GM12878 (cell line): Measurements from ENCODE around the gene RNF31. TPM values are rescaled to one million over a fixed set of nuclear protein-coding genes. Genes with fewer than 3 reads are reported as not detected.

Experiments
- BACH1 ChIP-seq: fragments of 450-650 bp; IDR thresholded peaks from 2 replicates; pipeline ENCODE4 v1.6.1; 2017; ENCODE audit warnings: mild to moderate bottlenecking, borderline replicate concordance
- BRCA1 ChIP-seq: IDR thresholded peaks from 2 replicates; pipeline ENCODE4 v1.6.1; 2011; ENCODE audit warnings: low read depth, low read length, improper control_type of control experiment
- CEBPB ChIP-seq, 2 experiments: fragments of 150-350 bp in 1 of 2; IDR thresholded peaks; 2 replicates each; pipeline ENCODE4 v1.6.1; 2012 to 2014; ENCODE audit warnings: low read depth in 2 of 2, low read length in 2 of 2, borderline replicate concordance in 1 of 2, inconsistent platforms in 1 of 2
- CEBPZ ChIP-seq: fragments of 150-350 bp; IDR thresholded peaks from 2 replicates; pipeline ENCODE4 v1.6.1; 2016; ENCODE audit warnings: low read depth, low read length
- EED ChIP-seq: sonication (generic); IDR thresholded peaks from 2 replicates; pipeline ENCODE4 v1.6.1; 2016; ENCODE audit warnings: antibody characterized with exemption, low read depth
- FOXK2 ChIP-seq: fragments of 450-650 bp; IDR thresholded peaks from 2 replicates; pipeline ENCODE4 v1.6.1; 2017; ENCODE audit warnings: mild to moderate bottlenecking, moderate library complexity
- JUNB ChIP-seq: IDR thresholded peaks from 2 replicates; pipeline ENCODE4 v1.6.1; 2016; ENCODE audit warnings: antibody characterized with exemption, mild to moderate bottlenecking
- KDM1A ChIP-seq: fragments of 200-600 bp; sonication (generic); IDR thresholded peaks from 2 replicates; pipeline ENCODE4 v1.6.1; 2016; ENCODE audit warnings: borderline replicate concordance
- MAX ChIP-seq: IDR thresholded peaks from 2 replicates; pipeline ENCODE4 v1.6.1; 2012; ENCODE audit warnings: low read depth, low read length, improper control_type of control experiment
- MTA2 ChIP-seq: fragments of 450-650 bp; IDR thresholded peaks from 2 replicates; pipeline ENCODE4 v1.6.1; 2016; ENCODE audit warnings: low read depth, mild to moderate bottlenecking, moderate library complexity
- MTA3 ChIP-seq: IDR thresholded peaks from 2 replicates; pipeline ENCODE4 v1.6.1; 2012; ENCODE audit warnings: low read length, inconsistent platforms, borderline replicate concordance
- NR2F1 ChIP-seq: fragments of 450-650 bp; conservative IDR thresholded peaks from 2 replicates; pipeline ENCODE4 v1.6.1; 2017; ENCODE audit warnings: mild to moderate bottlenecking
- NRF1 ChIP-seq: conservative IDR thresholded peaks from 2 replicates; pipeline ENCODE4 v1.6.1; 2011; ENCODE audit warnings: mild to moderate bottlenecking, low read depth, low read length, improper control_type of control experiment
- RELB ChIP-seq: fragments of 450-650 bp; IDR thresholded peaks from 2 replicates; pipeline ENCODE4 v1.6.1; 2017; ENCODE audit warnings: low read depth, mild to moderate bottlenecking, moderate library complexity
- SPI1 ChIP-seq: IDR thresholded peaks from 2 replicates; pipeline ENCODE4 v1.6.1; 2011; ENCODE audit warnings: low read depth, mild to moderate bottlenecking, low read length, moderate library complexity, borderline replicate concordance; ENCODE audit not compliant: insufficient read depth
- USF1 ChIP-seq: IDR thresholded peaks from 2 replicates; pipeline ENCODE4 v1.6.1; 2011; ENCODE audit warnings: borderline replicate concordance, low read depth, mild to moderate bottlenecking, moderate library complexity, mixed read lengths, low read length; ENCODE audit not compliant: insufficient read depth; ENCODE audit errors: extremely low read length
- USF2 ChIP-seq: IDR thresholded peaks from 2 replicates; pipeline ENCODE4 v1.6.1; 2011; ENCODE audit warnings: low read depth, low read length, improper control_type of control experiment, borderline replicate concordance
- WRNIP1 ChIP-seq: IDR thresholded peaks from 2 replicates; pipeline ENCODE4 v1.6.1; 2011; ENCODE audit warnings: low read depth, low read length, improper control_type of control experiment, borderline replicate concordance
- ZBTB33 ChIP-seq: fragments of 450-650 bp; IDR thresholded peaks from 2 replicates; pipeline ENCODE4 v1.6.1; 2017; ENCODE audit warnings: mild to moderate bottlenecking
- ZNF622 ChIP-seq: fragments of 450-650 bp; IDR thresholded peaks from 2 replicates; pipeline ENCODE4 v1.6.1; 2017; ENCODE audit warnings: mild to moderate bottlenecking, inconsistent platforms
- polyA plus RNA-seq, 11 experiments: library from polyadenylated mRNA; depleted of rRNA in 4 of 11; unstranded in 6 of 11; stranded (reverse) in 5 of 11; fragments of >200 nt; fragmentation: Nextera tagmentation in 4 of 11; fragmentation: Illumina TruSeq in 1 of 11; extraction: Ambion mirVana in 4 of 11; extraction: Trizol in 1 of 11; gene quantifications; 1 replicate in 1 of 11; 2 replicates in 10 of 11; pipeline versions ENCODE4 v1.2.1 to v1.2.3, GENCODE V29; 2011 to 2016; ENCODE audit warnings: inconsistent platforms in 2 of 11, missing spikeins in 2 of 11, low read depth in 1 of 11
- total RNA-seq, 4 experiments: library from RNA; depleted of rRNA in 3 of 4; stranded (reverse); fragments of >200 nt in 3 of 4; fragmentation: Illumina TruSeq in 1 of 4; extraction: Trizol in 1 of 4; gene quantifications; 2 replicates each; pipeline versions ENCODE4 v1.2.1 to v1.2.3, GENCODE V29; 2013 to 2021

RNF31 gene
- total and polyA plus RNA-seq, 10 of the 15 experiments (the other 5 are each of a cell fraction or from before 2014, with no cell fraction given) = 8.5 to 92.7 (median 52.0) TPM

GRCh38 chr14:24114532-24115421 lies 32.5 kb upstream of the RNF31 start, which contains the start of the genes DCAF11 and NRL (continued):
- TF ChIP-seq CEBPB (IDR thresholded peaks at IDR 0.05; ENCODE audit: borderline replicate concordance in 1 of 2, low read depth in 2 of 2, low read length in 2 of 2) = no peak; a peak in 1 of 4 replicates
- peak; percentile 86 for TF ChIP-seq CEBPZ
- TF ChIP-seq ZBTB33 = peak; percentile 15; the same call in 1 of the 2 replicates
- TF ChIP-seq BACH1 = peak; percentile 96
- no peak for TF ChIP-seq JUNB
- TF ChIP-seq ZNF622 = no peak
- TF ChIP-seq WRNIP1 = 0 out of 2 replicates have a peak, but pooled peaks have one; percentile 24
- peak; percentile 39; the same call in 1 of the 2 replicates for TF ChIP-seq RELB
- TF ChIP-seq NR2F1 = 0 out of 2 replicates have a peak, but pooled peaks have one; percentile 7
- peak; percentile 78 for TF ChIP-seq USF2
- TF ChIP-seq MAX = peak; percentile 88
- TF ChIP-seq KDM1A = no peak
- TF ChIP-seq USF1 = peak; percentile 91
- no peak for TF ChIP-seq MTA2
- TF ChIP-seq NRF1 = peak; percentile 68
- TF ChIP-seq FOXK2 = peak; percentile 91
- TF ChIP-seq SPI1 = peak; percentile 54; the same call in 1 of the 2 replicates
- no peak for TF ChIP-seq EED
- TF ChIP-seq MTA3 = no peak
- peak; percentile 71 for TF ChIP-seq BRCA1
